ENCODE results near the gene TSPAN15. TPM values are rescaled to one million over a fixed set of nuclear protein-coding genes. Genes with fewer than 3 reads are reported as not detected.

Gene TSPAN15
- polyA plus RNA-seq, 1 donor (not counting 4 experiments of a cell fraction or from before 2014, with no cell fraction given) = 2.1 TPM

DNA sequence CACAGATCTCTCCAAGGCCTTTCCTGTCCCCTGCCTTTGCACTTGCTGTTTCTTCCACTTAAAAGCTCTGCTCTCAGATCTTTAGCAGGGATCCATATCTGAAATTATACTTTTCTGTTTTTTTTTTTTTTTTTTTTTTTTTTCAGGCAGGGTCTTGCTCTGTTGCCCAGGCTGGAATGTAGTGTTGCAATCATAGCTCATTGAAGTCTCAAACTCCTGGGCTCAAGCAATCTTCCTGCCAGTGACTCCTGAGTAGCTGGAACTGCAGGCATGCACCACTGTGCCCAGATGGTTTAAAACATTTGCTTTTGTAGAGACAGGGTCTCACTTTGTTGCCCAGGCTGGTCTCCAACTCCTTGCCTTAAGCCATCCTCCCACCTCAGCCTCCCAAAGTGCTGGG, 5.0 kb upstream of the TSPAN15 start:
- no peak for DNase-seq (ENCODE audit: low read depth, low spot score)
- H3K4me3 ChIP-seq (ENCODE audit: control insufficient read depth in 2 of 3, extremely low read depth in 1 of 3, insufficient read depth in 2 of 3, low read depth in 1 of 3, low read length in 3 of 3) = peak overlapping the region in 1 of 3 experiments; percentile 13
- H4K20me1 ChIP-seq (ENCODE audit: control insufficient read depth, extremely low read depth, insufficient read depth, low read length) = no peaks in the 10 kb centered on the region
- peak overlapping the region; percentile 61 for H3K4me2 ChIP-seq (ENCODE audit: control insufficient read depth, extremely low read depth, insufficient read depth, low read depth, low read length)
- peak overlapping the region; percentile 49 for H3K9ac ChIP-seq (ENCODE audit: control insufficient read depth, extremely low read depth, insufficient read depth, low read length)
- H2AFZ ChIP-seq (ENCODE audit: control insufficient read depth, low read length) = no peak overlapping the region
- H3K4me1 ChIP-seq (ENCODE audit: control insufficient read depth, extremely low read depth, insufficient read depth, low read length) = peaks cover 31% of the 10 kb centered on the region
- no peaks in the 10 kb centered on the region for H3K79me2 ChIP-seq (ENCODE audit: control insufficient read depth, insufficient read depth, low read length)
- TF ChIP-seq EZH2 (IDR thresholded peaks at IDR 0.05; ENCODE audit: low read length) (no peak), CTCF (optimal IDR thresholded peaks at IDR 0.05 in 1 of 3, IDR thresholded peaks at IDR 0.05 in 1 of 3, conservative IDR thresholded peaks at IDR 0.05 in 1 of 3; ENCODE audit: extremely low read depth in 1 of 3, insufficient read depth in 2 of 3, low read length in 3 of 3) (no peak)
- H3K36me3 ChIP-seq (ENCODE audit: control insufficient read depth in 2 of 2, extremely low read depth in 1 of 2, insufficient read depth in 2 of 2, low read length in 2 of 2) = no peaks in the 10 kb centered on the region
- dilution Hi-C loops (cut with MboI; ENCODE audit: extremely low pct_ligation_motif_present, low sequenced_read_pairs) = no loop called here
- no peaks in the 10 kb centered on the region for H3K9me3 ChIP-seq (ENCODE audit: control insufficient read depth, low read depth, low read length)
- H3K27ac ChIP-seq (ENCODE audit: control insufficient read depth, insufficient read depth, low read length) = peak overlapping the region; percentile 71
- no peak for FAIRE-seq
- no peaks in the 10 kb centered on the region for H3K9me1 ChIP-seq (ENCODE audit: control insufficient read depth, extremely low read depth, insufficient read depth, low read length)
- no peaks in the 10 kb centered on the region for H3K27me3 ChIP-seq (ENCODE audit: control insufficient read depth, extremely low read depth, insufficient read depth, low read length)

DNA sequence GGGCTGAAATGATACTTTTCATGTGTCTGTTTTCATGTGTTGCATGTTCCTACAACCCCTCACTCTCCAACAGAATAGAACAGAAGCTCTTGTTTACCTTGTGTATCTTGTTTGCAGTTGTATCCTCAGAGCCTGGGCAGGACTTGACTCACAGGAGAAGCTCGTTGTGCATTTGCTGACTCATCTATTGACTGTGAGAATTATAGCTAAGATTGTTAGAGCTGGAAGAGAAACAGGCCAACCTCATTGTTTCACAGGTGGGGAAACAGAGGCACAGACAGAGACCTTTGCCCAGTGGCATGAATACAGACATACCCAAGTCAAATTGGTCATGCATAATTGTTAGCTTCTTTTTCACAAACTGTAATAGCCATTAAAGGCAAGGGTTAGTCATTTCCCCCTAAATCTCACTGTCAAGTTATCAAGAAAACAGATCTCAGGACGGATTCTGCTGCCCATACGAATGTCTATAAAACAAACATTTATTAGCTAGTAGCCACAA, 4.6 kb upstream of the TSPAN15 start:
- Histone ChIP-seq H3K9ac (ENCODE audit: control insufficient read depth, extremely low read depth, insufficient read depth, low read length) (peak overlapping the region; percentile 49), H3K9me1 (ENCODE audit: control insufficient read depth, extremely low read depth, insufficient read depth, low read length) (no peaks in the 10 kb centered on the region), H2AFZ (ENCODE audit: control insufficient read depth, low read length) (no peak overlapping the region), H3K36me3 (ENCODE audit: control insufficient read depth in 2 of 2, extremely low read depth in 1 of 2, insufficient read depth in 2 of 2, low read length in 2 of 2) (no peaks in the 10 kb centered on the region), H3K4me1 (ENCODE audit: control insufficient read depth, extremely low read depth, insufficient read depth, low read length) (peaks cover 33% of the 10 kb centered on the region), H4K20me1 (ENCODE audit: control insufficient read depth, extremely low read depth, insufficient read depth, low read length) (no peaks in the 10 kb centered on the region), H3K27ac (ENCODE audit: control insufficient read depth, insufficient read depth, low read length) (peak overlapping the region; percentile 71), H3K4me3 (ENCODE audit: control insufficient read depth in 2 of 3, extremely low read depth in 1 of 3, insufficient read depth in 2 of 3, low read depth in 1 of 3, low read length in 3 of 3) (peak overlapping the region in 2 of 3 experiments; percentile 16 to 19), H3K27me3 (ENCODE audit: control insufficient read depth, extremely low read depth, insufficient read depth, low read length) (no peaks in the 10 kb centered on the region), H3K4me2 (ENCODE audit: control insufficient read depth, extremely low read depth, insufficient read depth, low read depth, low read length) (peak overlapping the region; percentile 61), H3K79me2 (ENCODE audit: control insufficient read depth, insufficient read depth, low read length) (no peaks in the 10 kb centered on the region), H3K9me3 (ENCODE audit: control insufficient read depth, low read depth, low read length) (no peaks in the 10 kb centered on the region)
- no peak for TF ChIP-seq CTCF (optimal IDR thresholded peaks at IDR 0.05 in 1 of 3, IDR thresholded peaks at IDR 0.05 in 1 of 3, conservative IDR thresholded peaks at IDR 0.05 in 1 of 3; ENCODE audit: extremely low read depth in 1 of 3, insufficient read depth in 2 of 3, low read length in 3 of 3)
- dilution Hi-C loops (cut with MboI; ENCODE audit: extremely low pct_ligation_motif_present, low sequenced_read_pairs) = no loop called here
- DNase-seq (ENCODE audit: low read depth, low spot score) (no peak), FAIRE-seq (peak; percentile 93)
